ENCODE results near the gene HTR3C.

- TF ChIP-seq CTCF (IDR thresholded peaks at IDR 0.05): no peak
- no peak for TF ChIP-seq POLR2A (IDR thresholded peaks at IDR 0.05)
- no peak for TF ChIP-seq POLR2AphosphoS5 (IDR thresholded peaks at IDR 0.05)
Observed at GRCh38 chr3:184029443-184029842, 23.4 kb upstream of the HTR3C start.
